GM13977 (cell line): ENCODE results near the gene ADK.

ENCODE experiments used
- DNase-seq: peaks from one replicate; pipeline ENCODE4 v3.0.0; 2012; ENCODE audit warnings: low spot score
- in situ Hi-C: fragments of 300-500 bp; cut with MboI; formaldehyde crosslinking; loops from one replicate; pipeline ENCODE4 v1.12.0; 2022; ENCODE audit warnings: low sequenced_read_pairs, low pct_unique_long_range_greater_than_20kb, mixed read lengths, inconsistent platforms; ENCODE audit not compliant: unreplicated experiment
- TF ChIP-seq, protein P1 (sequence below): IDR thresholded peaks from 2 replicates; pipeline ENCODE4 v1.5.1; 2012; ENCODE audit warnings: mild to moderate bottlenecking, control low read depth; ENCODE audit not compliant: insufficient read depth; ENCODE audit errors: extremely low read depth, missing control alignments

ADK gene

GRCh38 chr10:74690393-74690792, 539.4 kb downstream of the ADK start:
- in situ Hi-C loops = no loop called here
- no peak for DNase-seq
- TF ChIP-seq, protein P1, sequence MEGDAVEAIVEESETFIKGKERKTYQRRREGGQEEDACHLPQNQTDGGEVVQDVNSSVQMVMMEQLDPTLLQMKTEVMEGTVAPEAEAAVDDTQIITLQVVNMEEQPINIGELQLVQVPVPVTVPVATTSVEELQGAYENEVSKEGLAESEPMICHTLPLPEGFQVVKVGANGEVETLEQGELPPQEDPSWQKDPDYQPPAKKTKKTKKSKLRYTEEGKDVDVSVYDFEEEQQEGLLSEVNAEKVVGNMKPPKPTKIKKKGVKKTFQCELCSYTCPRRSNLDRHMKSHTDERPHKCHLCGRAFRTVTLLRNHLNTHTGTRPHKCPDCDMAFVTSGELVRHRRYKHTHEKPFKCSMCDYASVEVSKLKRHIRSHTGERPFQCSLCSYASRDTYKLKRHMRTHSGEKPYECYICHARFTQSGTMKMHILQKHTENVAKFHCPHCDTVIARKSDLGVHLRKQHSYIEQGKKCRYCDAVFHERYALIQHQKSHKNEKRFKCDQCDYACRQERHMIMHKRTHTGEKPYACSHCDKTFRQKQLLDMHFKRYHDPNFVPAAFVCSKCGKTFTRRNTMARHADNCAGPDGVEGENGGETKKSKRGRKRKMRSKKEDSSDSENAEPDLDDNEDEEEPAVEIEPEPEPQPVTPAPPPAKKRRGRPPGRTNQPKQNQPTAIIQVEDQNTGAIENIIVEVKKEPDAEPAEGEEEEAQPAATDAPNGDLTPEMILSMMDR = no peak

GRCh38 chr10:74691164-74691563, 540.1 kb downstream of the ADK start:
- in situ Hi-C loops = no loop called here
- DNase-seq = no peak
- TF ChIP-seq, protein P1 = no peak

- no peak for DNase-seq
- in situ Hi-C loops = no loop called here
- TF ChIP-seq, protein P1 = no peak
These were observed 553.8 kb downstream of the ADK start for GRCh38 chr10:74704629-74705357.

- TF ChIP-seq, protein P1 = no peak
- no peak for DNase-seq
These were observed 554.4 kb downstream of the ADK start for GRCh38 chr10:74705358-74705980.

GRCh38 chr10:74706966-74707365, 555.9 kb downstream of the ADK start:
- TF ChIP-seq, protein P1 = no peak
- in situ Hi-C loops = no loop called here
- no peak for DNase-seq

More at GRCh38 chr10:74705358-74705980, 554.4 kb downstream of the ADK start:
- in situ Hi-C loops = no loop called here

GRCh38 chr10:74708246-74708645, 557.2 kb downstream of the ADK start:
- DNase-seq = no peak
- TF ChIP-seq, protein P1 = no peak
- in situ Hi-C loops = no loop called here
